Measurements from ENCODE around the gene NUBPL. TPM values are rescaled to one million over a fixed set of nuclear protein-coding genes. Genes with fewer than 3 reads are reported as not detected.

Gene NUBPL
- total RNA-seq, 1 donor from 2014 or later: 12.5 TPM

- TF ChIP-seq, protein P1, sequence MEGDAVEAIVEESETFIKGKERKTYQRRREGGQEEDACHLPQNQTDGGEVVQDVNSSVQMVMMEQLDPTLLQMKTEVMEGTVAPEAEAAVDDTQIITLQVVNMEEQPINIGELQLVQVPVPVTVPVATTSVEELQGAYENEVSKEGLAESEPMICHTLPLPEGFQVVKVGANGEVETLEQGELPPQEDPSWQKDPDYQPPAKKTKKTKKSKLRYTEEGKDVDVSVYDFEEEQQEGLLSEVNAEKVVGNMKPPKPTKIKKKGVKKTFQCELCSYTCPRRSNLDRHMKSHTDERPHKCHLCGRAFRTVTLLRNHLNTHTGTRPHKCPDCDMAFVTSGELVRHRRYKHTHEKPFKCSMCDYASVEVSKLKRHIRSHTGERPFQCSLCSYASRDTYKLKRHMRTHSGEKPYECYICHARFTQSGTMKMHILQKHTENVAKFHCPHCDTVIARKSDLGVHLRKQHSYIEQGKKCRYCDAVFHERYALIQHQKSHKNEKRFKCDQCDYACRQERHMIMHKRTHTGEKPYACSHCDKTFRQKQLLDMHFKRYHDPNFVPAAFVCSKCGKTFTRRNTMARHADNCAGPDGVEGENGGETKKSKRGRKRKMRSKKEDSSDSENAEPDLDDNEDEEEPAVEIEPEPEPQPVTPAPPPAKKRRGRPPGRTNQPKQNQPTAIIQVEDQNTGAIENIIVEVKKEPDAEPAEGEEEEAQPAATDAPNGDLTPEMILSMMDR (IDR thresholded peaks at IDR 0.05; ENCODE audit: partially characterized antibody, unreplicated experiment): no peak
- DNase-seq: no peak
- Mint-ChIP-seq H3K4me1 (ENCODE audit: low read depth, unreplicated experiment) (no peaks in the 10 kb centered on the region), H3K9me3 (ENCODE audit: unreplicated experiment) (no peaks in the 10 kb centered on the region), H3K36me3 (ENCODE audit: unreplicated experiment) (no peaks in the 10 kb centered on the region), H3K4me3 (ENCODE audit: unreplicated experiment) (no peak overlapping the region), H3K27me3 (ENCODE audit: unreplicated experiment) (peaks cover 2% of the 10 kb centered on the region), H3K27ac (ENCODE audit: unreplicated experiment) (no peak overlapping the region)
These were observed 11.8 kb downstream of the NUBPL start for GRCh38 chr14:31572955-31573354.

DNA sequence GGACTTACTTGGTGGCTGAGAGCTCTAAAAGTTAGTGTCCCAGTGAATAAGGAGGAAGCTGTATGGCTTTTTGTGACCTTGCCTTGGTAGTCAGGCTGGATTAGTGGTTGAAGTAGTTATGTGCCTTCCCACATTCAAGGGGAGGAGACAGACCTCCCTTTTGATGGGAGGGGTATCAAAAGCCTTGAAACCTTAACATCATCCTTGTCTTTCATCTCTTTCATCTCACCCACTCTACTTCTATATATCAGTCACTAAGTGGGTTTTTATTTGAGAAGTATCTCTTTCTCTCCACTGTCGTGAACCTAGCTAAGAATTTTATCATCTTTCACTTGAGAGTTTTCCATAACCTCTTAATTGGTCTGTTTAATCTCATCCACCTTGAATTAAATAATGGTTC lies 15.7 kb downstream of the NUBPL start:
- H3K27me3 Mint-ChIP-seq (ENCODE audit: unreplicated experiment): peaks cover 2% of the 10 kb centered on the region
- TF ChIP-seq, protein P1 (IDR thresholded peaks at IDR 0.05; ENCODE audit: partially characterized antibody, unreplicated experiment): no peak
- DNase-seq: no peak
- no peaks in the 10 kb centered on the region for H3K4me1 Mint-ChIP-seq (ENCODE audit: low read depth, unreplicated experiment)
- no peaks in the 10 kb centered on the region for H3K9me3 Mint-ChIP-seq (ENCODE audit: unreplicated experiment)
- no peak overlapping the region for H3K27ac Mint-ChIP-seq (ENCODE audit: unreplicated experiment)
- H3K36me3 Mint-ChIP-seq (ENCODE audit: unreplicated experiment): no peaks in the 10 kb centered on the region
- H3K4me3 Mint-ChIP-seq (ENCODE audit: unreplicated experiment): no peak overlapping the region

DNA sequence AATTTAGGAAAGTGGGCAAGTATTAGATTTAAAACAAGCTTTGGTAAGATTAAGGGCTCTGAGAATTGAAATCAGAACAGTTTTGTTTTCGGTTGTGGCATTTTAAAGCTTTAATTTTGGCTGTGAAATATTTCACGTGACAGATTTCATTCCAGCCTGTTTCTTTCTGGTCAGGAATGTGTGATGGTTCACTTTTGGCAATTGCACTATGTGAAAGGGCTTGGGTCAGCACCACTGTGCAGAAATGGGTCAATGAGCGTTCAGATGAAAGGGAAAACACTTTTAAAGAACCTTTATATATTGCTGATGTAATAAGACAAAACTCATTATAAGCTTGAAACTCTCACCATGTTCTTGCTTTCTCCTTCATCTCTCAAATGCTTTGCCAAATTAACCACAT lies 17.1 kb downstream of the NUBPL start:
- peaks cover 2% of the 10 kb centered on the region for H3K27me3 Mint-ChIP-seq (ENCODE audit: unreplicated experiment)
- H3K27ac Mint-ChIP-seq (ENCODE audit: unreplicated experiment): no peak overlapping the region
- DNase-seq: no peak
- H3K4me1 Mint-ChIP-seq (ENCODE audit: low read depth, unreplicated experiment): no peaks in the 10 kb centered on the region
- H3K36me3 Mint-ChIP-seq (ENCODE audit: unreplicated experiment): no peaks in the 10 kb centered on the region
- no peak overlapping the region for H3K4me3 Mint-ChIP-seq (ENCODE audit: unreplicated experiment)
- H3K9me3 Mint-ChIP-seq (ENCODE audit: unreplicated experiment): no peaks in the 10 kb centered on the region
- TF ChIP-seq, protein P1 (IDR thresholded peaks at IDR 0.05; ENCODE audit: partially characterized antibody, unreplicated experiment): no peak

DNA sequence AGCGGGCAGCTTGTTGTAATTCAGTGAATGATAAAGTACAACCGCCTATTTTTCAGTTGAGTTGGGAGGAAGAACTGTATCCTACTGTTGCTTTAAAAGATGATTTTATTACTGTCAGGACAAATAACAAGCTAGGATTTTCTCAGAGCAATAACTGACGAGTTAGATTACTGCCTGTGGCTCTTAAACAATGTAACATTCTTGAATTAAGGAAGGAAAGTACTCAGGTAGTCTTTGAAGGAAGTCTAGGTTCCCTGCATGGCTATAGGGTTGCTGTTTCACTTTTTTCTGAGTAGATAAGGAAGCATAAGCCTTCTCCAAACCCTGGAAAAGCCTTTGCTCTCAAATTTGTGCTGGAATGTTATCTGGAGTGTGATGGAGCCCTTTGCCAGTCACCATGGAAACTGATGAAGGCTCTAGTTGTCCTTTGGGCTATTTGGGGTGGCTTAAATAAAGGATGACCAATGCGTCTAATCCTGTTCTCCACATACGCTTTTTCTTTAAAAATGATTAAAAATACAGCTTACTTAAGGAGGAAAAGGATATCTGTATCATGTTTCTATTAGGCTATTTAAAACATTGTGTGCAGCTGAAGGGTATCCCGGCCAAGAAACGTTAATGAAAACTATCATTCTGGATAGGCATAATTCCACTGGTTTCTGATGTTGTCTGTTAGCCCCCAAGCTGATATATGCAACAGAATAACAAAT lies 17.7 kb downstream of the NUBPL start:
- no peaks in the 10 kb centered on the region for H3K4me1 Mint-ChIP-seq (ENCODE audit: low read depth, unreplicated experiment)
- H3K27ac Mint-ChIP-seq (ENCODE audit: unreplicated experiment): no peak overlapping the region
- H3K9me3 Mint-ChIP-seq (ENCODE audit: unreplicated experiment): no peaks in the 10 kb centered on the region
- no peaks in the 10 kb centered on the region for H3K36me3 Mint-ChIP-seq (ENCODE audit: unreplicated experiment)
- H3K4me3 Mint-ChIP-seq (ENCODE audit: unreplicated experiment): no peak overlapping the region
- no peak for DNase-seq
- TF ChIP-seq, protein P1 (IDR thresholded peaks at IDR 0.05; ENCODE audit: partially characterized antibody, unreplicated experiment): no peak
- H3K27me3 Mint-ChIP-seq (ENCODE audit: unreplicated experiment): peaks cover 2% of the 10 kb centered on the region

DNA sequence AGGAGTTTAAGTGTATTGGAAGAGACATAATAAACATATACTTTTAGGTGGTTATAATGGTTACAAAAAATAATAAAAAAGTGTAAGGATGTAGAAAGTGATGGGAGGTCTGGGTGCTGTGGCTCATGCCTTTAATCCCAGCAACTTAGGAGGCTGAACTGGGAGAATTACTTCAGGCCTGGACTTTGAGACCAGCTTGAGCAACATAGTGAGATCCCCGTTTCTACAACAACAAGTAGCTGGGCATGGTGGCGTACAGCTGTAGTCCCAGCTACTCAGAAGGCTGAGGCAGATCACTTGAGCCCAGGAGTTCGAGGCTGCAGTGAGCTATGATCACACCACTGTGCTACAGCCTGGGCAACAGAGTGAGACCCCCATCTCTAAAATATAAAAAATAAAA lies 19.0 kb downstream of the NUBPL start:
- TF ChIP-seq, protein P1 (IDR thresholded peaks at IDR 0.05; ENCODE audit: partially characterized antibody, unreplicated experiment): no peak
- Mint-ChIP-seq H3K36me3 (ENCODE audit: unreplicated experiment) (no peaks in the 10 kb centered on the region), H3K27me3 (ENCODE audit: unreplicated experiment) (peaks cover 2% of the 10 kb centered on the region), H3K9me3 (ENCODE audit: unreplicated experiment) (no peaks in the 10 kb centered on the region), H3K4me1 (ENCODE audit: low read depth, unreplicated experiment) (no peaks in the 10 kb centered on the region), H3K27ac (ENCODE audit: unreplicated experiment) (no peak overlapping the region), H3K4me3 (ENCODE audit: unreplicated experiment) (no peak overlapping the region)
- DNase-seq: no peak

Data from glutamatergic neuron (in vitro differentiated cells).